Measurements from ENCODE around the gene GABBR2.
"Not testable (repeated sequence)": the region's sequence is repeated elsewhere in the genome, so short reads cannot be mapped to it uniquely, and the experiment has no call there.

The GABBR2 gene

DNA sequence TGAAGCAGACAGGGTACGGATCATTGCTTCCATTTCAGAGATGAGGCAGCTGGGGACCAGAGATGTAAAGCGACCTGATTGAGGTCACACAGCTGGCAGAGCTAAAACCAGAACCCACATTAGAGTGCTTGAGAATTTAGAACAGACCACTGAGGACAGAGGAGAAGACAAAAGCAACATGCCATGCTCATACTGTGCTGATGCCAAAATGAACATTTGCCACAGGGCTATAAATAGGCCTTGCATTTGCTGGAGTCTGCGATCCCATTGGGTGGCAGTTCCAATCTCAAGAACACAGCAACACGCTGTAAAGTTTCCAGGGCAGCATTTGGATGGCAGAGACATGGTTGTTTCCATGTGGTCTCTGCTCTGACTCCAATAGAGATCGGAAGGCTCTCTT, 230.9 kb downstream of the GABBR2 start:
- DNase-seq (ENCODE audit: low read depth): no peak

DNA sequence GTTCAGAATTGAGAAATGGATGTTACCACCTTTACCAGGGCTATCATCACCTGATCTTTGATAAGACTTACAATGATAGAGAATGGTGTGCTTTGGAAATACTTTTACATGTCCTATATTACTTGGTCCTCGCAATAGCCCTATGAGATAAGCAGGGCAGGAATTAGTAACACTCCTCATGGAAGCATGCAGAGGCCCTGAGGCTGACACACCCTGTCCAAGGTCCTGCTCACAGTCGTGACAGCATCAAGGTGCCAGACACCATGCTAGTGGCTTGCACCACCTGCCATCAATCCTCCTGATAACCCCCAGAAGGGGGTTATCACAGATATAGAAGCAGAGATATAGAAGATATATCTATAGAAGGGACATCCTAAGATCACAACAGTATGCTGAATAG, 236.5 kb downstream of the GABBR2 start:
- no peak for DNase-seq (ENCODE audit: low read depth)

DNA sequence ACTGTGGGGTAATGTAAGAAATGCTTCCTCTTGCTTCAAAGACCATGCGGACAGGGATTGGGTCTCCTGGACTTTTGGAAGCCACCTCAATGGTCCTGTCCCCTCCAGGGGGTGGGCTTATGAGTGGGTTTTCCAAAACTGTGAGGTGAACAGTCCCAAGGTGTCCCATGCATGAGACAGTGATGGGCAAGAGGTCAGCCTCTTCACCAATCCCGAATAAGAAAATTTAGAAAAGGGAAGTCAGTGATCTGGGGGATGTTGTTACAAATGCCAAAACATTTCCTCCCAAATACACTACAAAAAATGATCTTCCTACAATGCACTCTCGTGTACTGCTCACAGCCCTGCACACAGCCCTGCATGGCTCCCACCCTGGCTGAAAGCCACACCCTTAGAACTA, 237.6 kb downstream of the GABBR2 start:
- DNase-seq (ENCODE audit: low read depth): no peak

DNA sequence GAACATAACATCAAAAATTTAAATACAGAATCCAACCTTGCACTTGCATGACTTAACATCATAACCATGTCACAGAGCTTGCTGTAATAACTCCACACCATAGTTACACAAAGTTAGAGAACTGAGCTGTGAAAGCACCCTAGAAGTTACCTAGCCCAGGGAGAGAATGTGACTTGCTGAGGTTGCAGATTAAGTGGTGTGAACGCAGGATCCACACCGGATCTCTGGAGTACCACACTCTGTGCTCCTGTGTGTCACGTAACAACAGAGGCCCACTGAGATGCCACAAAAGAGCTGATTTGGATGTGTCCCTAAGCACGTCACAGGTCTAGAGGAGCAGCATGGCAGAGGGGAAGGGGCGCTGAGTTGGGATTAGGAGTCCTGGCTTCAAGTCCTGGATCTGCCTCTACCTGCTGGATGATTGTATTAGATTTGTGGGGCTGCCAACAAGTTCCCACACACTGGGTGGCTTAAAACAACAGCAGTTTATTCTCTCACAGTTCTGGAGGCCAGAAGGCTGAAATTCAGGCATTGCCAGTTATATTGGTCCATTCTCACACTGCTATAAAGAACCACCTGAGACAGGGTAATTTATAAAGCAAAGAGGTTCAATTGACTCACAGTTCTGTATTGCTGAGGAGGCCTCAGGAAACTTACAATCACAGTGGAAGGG, 240.0 kb downstream of the GABBR2 start:
- no peak for DNase-seq (ENCODE audit: low read depth)

DNA sequence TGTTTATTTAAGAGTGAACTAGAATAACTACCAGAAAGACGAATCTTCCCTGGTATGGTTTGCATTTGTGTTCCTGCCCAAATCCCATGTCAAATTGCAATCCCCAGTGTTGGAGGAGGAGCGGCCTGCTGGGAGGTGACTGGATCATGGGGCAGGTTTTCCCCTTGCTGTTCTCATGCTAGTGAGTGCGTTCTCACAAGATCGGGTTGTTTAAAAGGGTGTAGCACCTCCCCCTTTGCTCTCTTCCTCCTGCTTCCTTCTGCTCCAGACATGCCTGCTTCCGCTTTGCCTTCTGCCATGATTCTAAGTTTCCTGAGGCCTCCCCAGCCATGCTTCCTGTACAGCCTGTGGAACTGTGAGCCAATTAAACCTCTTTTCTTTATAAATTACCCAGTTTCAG, 242.9 kb downstream of the GABBR2 start:
- DNase-seq (ENCODE audit: low read depth): no peak

DNA sequence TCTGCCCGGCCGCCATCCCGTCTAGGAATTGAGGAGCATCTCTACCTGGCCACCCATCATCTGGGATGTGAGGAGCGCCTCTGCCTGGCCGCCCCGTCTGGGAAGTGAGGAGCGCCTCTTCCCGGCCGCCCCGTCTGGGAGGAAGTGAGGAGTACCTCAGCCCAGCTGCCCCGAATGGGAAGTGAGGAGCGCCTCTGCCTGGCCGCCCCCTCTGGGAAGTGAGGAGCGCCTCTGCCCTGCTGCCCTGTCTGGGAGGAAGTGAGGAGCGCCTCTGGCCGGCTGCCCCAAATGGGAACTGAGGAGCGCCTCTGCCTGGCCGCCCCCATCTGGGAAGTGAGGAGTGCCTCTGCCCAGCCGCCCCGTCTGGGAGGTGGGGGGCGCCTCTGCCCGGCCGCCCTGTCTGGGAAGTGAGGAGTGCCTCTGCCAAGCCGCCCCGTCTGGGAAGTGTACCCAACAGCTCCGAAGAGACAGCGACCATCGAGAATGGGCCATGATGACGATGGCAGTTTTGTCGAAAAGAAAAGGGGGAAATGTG, 244.5 kb downstream of the GABBR2 start:
- DNase-seq (ENCODE audit: low read depth): not testable (repeated sequence)

DNA sequence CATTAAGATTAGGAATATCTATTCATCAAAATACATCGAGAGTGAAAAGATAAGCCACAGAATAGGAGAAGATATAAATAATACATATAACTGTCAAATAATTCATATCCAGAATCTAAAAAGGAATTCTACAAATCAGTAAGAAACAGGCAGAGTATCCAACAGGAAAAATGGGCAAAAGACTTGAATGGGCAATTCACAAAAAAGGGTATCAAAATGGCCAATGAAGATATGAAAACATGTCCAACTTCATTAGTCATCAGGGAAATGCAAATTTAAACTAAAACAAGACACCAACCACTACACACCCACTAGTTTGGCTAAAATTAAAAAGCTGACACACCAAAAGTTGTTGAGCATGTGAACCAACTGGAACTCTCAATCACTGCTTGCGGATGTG, 246.4 kb downstream of the GABBR2 start:
- no peak for DNase-seq (ENCODE audit: low read depth)

DNA sequence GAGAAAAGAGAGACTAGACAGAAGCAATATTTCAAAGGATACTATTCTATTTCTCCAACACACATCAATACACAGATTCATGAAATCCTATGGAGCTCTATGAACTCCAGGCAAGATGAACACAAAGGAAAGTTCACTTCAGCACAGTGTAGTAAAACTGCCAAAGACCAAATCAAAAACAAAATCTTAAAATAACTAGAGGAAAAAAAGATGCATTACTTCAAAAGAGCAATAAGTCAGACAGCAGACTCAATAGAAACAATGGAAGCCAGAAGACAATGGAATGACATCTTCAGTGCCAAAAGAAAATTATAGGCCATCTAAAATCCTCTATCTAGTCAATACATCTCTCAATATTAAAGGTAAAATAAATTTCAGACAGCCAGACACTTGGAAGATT, 248.0 kb downstream of the GABBR2 start:
- DNase-seq (ENCODE audit: low read depth): no peak

DNA sequence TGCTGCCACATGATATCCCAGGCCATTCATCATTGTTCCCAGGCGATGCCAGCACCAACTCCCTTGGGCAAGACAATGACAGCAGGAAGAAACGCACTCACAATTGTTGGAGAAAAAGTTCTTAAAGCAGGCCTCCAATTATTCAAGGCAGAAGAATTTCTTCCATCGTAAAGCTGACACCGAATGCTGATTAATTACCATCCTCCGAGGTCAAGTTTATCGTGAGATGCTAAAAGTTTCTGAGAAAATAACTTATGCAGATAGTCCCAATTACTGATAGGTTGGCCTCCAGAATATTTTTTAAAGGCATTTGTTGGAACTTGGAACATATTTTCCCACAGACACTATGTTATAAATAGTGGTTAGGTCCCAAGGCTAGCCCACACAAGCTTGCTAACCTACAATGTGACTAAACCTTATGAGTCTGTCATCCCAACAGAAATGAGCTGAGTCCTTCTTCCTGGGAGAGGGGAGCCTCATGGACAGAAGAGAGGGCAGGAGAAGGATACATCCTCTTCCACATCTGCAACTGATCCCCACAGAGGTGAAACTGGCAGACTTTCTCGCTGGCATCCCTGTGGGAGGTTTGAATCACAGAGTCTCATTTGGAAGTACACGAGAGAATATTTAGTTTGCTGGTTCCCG, 250.9 kb downstream of the GABBR2 start:
- no peak for DNase-seq (ENCODE audit: low read depth)

DNA sequence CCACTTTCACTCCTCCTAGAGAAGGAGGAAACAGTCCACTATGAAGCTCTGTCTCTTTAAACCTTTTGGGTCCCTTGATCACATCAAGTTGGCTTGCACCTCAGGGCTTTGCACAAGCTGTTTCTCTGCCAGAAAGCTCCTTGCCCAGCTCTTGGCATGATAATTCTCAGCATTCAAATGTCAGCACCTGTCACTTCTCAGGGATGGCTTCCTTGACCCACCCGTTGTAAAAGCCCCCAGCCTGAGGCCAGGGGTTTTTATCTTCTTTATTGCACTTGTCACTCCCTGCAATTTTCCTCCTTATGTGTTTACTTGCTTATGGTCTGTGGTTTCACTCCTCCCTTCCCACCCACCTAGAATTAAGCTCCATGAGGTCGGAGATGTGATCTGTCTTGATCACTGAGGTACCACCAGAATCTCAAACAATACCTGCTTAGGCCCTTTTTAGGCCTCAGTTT, 252.6 kb downstream of the GABBR2 start:
- DNase-seq (ENCODE audit: low read depth): no peak

DNA sequence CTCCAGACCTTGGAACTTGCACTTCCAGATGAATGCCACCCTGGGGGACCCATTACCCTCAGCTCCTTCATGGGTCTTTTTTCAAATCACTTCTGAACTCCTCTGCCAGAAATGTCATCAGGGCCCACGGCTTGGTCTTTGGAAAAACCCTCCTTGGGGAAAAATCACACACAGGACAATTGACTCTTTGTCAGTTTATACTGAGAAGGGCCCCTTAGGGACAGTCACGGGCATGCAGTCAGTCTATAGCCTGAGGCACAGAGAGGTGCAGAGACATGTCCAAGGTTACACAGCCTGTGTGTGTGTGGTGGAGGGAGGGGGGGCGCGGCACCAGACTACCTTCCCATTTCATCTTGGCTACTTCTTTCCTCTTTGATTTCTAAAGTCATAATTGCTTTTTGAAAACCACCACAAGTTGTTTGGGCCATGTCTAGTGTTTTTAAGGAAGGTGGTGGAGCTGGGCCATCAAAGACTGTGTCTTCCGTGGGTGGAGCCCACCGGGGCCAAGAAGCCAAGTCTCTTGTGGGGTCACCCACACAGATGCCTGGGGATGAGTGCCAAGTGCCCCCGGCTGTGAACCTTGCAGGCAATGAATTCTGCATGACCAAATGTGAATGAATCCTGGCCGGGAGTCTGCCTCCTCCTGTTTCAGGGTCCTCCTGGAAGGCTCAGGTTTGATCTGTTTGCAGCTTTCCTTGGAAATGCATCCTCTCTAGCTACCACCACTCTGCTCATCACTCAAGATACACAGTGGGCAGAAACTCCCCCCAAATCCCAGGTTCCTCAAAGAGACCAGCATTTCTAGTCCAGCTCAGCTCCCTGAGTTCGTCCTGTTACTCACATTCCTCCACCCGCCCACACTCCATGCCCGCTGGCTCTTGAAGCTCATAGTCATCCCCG, 253.2 kb downstream of the GABBR2 start:
- no peak for DNase-seq (ENCODE audit: low read depth)

DNA sequence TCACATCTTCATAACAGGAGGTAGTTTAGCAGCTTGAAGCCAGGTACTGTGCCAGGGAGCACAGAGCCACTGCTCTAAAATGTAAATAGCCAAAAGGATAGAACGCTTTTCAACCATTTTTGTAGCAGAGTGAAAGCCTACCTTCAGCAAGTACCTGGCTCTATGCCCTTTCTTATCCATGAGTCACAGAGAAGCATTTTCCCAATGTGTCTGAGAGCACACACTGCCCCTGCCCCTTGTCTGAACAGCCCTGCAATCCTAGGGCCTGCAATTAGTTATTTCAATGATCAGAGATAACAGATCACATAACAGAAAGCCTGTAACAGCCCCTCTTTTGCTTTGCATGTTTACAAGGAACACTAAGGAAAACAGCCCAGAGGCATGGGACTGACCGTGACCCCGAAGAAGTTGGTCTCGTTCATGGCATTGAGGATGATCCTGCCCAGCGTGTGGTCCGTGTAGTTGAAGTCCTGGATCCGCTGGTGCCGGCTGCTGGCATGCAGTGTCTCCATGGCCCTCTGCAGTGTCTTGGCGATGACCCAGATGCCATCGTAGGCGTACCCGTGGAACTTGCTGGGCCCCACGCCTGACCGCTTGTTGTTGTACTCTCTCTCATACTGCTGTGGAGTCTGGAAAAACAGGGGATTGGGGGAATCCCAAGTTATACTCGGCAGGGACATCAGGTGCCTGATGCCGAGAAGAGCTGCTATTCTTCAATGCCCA, 255.0 kb downstream of the GABBR2 start:
- DNase-seq (ENCODE audit: low read depth): no peak

DNA sequence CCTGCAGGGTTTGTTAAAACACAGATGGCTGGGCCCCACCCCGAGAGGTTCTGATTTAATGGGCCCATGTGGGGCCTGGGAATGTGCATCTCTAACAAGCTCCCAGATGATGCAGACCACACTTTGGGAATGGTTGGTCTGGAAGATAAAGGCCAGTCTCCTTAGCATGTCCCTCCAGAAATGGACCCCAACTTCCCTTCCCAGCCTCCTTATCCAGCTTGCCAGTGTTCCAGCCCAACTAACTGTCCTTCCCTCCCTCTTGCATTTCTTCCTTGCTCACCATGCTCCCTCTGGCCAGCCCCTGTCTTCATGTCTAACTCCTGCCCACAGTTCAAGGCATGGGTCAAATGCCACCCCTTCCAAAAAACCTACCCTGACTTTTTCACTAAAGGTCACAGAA, 257.2 kb downstream of the GABBR2 start:
- DNase-seq (ENCODE audit: low read depth): no peak

DNA sequence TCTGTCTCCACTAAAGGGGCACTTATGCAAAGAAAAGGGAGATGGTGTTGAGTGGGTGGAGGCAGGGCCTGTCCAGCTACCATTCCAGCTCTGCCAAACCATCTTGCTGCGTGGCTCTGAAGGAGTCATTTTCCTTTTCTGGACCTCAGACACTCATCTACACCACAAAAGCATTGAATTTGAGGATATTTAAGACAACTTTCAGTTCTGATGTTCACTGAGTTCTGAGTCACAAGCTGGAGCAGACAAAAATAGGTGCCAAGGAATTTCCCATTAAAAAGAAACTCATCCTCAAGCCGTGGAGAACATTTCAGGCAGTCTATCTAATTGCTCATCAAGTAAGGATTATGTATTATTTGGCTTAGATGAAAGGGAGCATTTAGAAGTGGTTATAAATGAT, 258.2 kb downstream of the GABBR2 start:
- no peak for DNase-seq (ENCODE audit: low read depth)

DNA sequence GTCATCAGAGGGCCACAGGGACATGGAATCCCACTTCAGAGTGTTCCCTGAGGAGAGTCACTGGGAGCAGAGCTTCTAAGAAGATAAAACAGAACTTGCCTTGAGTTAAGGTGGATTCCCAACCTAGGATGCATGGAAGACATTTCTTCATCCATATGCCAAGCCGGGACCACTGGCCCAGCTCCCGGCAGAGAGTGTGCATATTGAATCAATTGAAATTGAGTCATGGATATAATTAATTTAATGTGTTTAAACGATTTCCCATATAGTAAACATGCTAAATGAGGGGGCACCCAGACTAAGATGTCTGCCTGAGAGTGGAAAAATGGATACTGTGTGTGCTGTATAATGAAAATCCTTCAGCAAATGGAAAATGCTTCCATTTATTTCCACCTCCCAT, 258.9 kb downstream of the GABBR2 start:
- DNase-seq (ENCODE audit: low read depth): no peak

DNA sequence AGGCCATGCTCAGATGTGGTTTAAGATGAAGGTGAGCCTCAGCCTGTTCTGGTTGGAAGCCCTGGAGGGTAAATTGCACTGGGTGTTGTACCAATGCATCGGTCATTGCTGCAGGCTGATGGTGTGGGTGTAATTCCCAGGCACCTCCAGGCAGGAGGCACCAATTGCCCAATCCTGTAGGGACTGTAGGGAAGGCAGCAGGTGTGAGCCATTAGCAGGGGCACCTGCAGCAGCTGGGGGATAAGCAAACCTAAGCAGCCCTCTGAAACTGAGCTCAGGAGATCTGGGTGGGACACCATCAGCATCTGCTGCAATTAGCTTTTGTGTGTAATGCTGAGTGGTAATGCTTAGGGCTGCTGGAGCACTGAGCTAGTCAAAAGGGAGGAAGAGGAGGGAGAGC, 263.2 kb downstream of the GABBR2 start:
- DNase-seq (ENCODE audit: low read depth): no peak

DNA sequence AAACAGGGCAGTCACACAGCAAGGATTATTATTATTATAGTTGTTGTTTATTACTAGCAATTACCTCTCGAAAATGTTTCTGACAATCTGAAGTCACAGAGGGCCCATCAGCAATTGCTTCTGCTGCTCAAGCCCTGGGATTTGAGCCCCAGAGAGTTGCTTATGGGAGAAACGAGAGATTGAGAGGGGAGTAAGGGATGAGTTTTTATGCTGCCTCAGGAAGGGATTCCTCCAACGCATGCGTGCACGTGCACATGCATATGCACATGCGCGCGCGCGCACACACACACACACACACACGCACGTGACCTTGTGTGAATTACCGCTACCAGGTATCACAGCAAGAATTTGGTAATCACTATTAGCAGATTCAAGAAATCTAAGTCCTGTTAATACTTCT, 264.1 kb downstream of the GABBR2 start:
- DNase-seq (ENCODE audit: low read depth): no peak

DNA sequence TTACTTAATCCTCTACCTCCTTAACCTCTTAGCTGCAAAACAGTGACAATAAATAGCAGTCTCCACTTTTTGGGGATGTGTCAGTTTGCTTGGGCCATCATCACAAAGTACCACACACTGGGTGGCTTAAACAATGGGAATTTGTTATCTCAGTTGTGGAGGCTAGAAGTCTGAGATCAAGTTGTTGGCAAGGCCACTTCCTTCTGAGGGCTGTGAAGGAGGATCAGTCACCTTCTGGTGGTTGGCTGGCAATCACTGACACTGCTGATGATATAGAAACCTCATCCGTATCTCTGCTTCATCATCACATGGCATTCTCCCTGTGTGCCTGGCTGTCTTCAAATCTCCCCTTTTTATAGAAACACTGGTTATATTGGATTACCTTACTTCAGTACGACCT, 266.2 kb downstream of the GABBR2 start:
- no peak for DNase-seq (ENCODE audit: low read depth)

DNA sequence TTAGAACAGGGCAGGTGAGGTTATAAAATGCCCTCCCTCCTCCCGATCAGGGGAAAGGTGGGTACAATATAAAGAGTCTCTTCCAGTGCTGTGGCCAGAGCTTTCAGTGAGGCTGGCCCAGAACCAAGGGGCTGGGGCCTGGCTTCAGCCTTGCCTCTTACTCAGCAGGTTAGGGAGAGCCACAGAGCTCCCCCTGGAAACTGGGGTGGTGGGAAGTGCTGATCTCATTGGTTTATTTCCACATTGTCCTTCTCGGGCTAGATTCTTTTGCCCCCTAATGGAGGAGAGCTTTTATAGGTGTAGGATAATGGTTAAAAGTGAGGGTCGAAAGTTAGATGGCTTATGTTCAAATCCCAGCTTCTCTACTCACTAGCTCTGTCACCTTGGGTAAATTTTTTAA, 266.6 kb downstream of the GABBR2 start:
- DNase-seq (ENCODE audit: low read depth): no peak

DNA sequence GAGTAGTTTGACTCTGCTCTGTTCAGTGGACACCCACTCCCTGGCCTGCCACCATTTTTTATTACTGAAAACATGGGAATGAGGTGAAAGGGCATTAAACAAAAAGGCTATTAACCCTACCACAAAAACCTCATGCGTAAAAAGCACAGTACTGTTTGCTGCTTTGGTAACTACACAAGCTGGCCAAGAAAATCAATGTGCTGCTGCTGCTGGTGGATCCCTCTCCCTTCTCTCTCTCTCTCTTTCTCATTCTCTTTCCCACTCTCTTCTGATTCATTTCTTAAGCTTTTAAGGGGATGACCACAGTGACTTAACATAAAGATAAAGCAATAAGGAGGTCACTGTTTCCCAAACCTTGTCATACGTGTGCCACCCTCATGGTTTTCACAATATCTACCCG, 270.1 kb downstream of the GABBR2 start:
- no peak for DNase-seq (ENCODE audit: low read depth)

DNA sequence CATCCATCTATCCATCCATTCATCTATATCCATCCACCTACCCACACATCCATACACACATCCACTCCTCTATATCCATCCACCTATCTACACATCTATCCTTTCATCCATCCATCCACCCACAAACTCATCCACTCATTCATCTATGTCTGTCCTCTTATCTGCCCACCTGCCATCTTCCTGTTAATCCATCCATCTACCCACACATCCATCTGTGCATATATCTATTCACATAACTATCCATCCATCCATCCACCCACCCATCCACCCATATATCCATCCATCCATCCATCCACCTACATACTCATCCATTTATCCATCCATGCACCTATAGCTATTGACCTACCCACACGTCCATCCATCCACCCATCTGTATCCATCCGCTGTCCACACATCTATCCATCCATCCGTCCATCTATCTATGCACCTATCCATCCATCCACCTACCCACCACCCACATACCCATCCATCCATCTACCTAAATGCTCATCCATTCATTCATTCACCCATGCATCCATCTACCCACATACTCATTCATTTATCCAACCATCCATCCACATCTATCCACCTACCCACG, 271.2 kb downstream of the GABBR2 start:
- DNase-seq (ENCODE audit: low read depth): no peak

DNA sequence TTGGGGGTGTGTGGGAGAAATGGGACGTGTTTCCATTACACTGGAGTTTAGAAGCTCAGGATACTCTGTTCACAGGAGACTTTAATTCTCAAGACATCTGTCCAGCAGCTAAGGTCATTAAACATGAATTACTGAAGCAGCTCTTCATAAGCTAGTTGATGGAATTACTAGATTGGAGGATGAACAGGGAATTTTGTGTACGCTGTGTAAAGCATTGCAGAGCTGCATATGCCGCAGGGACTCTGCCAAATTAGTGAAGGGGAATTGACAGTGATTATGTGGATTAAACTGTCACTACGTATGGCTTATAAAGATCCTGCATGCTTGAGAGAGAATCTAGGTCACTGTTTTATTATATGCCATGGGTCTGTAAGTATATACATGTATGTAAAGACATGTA, 275.8 kb downstream of the GABBR2 start:
- no peak for DNase-seq (ENCODE audit: low read depth)
